GM19467 (cell line): ENCODE results near the gene OPN1MW3.
"Not testable (repeated sequence)": the region's sequence is repeated elsewhere in the genome, so short reads cannot be mapped to it uniquely, and the experiment has no call there.

Experiments
- ATAC-seq: cut with Tn5 transposase; IDR thresholded peaks from one replicate; pipeline ENCODE4 v1.9.1; 2021; ENCODE audit warnings: mild to moderate bottlenecking, moderate library complexity; ENCODE audit not compliant: unreplicated experiment

Gene OPN1MW3

DNA sequence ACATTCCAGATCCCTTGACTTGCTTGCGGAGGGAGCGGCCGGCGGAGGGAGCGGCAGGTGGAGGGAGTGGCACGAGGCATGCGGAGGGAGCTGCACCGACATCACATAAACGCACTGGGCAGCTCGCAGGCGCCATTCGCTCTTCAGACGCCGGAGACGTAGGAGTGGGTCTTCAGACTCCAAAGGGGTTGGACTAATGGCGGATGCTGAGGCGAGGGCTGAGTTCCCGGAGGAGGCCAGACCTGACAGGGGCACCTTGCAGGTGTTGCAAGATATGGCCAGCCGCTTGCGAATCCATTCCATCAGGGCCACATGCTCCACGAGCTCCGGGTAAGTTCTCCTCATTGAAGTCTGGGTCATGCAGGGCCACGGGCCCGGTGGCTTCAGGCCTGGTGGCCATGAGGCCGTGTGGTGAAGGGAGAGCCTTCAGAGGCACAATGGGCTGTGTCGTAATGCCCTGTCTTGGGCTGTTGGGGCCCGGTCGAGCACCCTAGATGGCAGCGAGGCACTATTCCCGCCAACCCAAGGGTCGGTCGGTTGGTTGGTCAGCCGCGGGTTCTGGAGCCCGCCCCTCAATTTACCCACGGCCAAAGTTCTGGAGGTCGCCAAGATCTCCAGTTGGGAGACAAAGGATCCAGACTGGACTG, 38.4 kb downstream of the OPN1MW3 start, which contains the start of gene TKTL1:
TSS of gene TKTL1 (plus strand) at position 132 of the 647 bp plus-strand sequence. CDS start at position 197, 65 bp downstream.
- ATAC-seq: no peak

DNA sequence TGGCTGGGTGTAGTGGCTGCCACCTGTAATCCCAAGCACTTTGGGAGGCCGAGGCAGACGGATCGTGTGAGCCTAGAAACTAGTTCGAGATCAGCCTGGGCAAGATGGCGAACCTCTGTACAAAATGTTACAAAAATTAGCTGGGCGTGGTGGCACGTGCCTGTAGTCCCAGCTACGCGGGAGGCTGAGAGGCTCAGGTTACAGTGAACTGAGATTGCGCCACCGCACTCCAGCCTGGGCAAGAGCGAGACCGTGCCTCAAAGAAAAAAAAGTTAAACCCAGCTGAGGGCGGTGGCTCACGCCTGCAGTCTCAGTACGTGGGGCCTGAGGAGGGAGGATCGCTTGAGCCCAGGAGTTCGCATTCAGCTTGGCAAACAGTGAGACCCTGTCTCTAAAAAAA, 39.3 kb downstream of the OPN1MW3 start:
- ATAC-seq: no peak

DNA sequence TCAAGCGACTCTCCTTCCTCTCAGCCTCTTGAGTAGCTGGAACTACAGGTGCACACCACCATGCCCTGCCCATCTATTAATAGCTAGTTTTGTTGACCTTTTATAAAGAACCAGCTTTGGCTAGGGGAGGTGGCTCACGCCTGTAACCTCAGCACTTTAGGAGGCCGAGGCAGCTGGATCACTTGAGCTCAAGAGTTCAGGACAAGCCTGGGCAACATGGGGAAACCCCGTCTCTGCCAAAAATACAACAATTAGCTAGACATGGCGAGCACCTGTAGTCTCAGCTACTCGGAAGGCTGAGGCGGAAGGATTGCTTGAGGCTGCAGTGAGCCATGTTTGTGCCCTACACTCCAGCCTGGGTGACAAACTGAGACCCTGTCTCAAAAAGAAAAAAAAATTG, 40.9 kb downstream of the OPN1MW3 start:
- no peak for ATAC-seq

DNA sequence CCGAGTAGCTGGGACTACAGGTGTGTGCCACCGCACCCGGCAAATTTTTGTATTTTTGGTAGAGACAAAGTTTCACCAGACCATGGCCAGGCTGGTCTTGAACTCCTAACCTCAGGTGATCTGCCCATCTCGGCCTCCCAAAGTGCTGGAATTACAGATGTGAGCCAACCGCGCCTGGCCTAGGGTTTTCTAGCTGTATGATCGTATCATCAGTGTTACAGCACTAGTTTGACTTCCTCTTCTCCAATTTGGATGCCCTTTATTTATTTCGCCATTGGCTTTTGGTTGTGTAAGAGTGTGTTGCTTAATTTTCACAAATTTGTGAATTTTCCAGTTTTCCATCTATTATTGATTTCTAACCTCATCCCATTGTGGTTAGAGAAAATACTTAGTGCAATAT, 43.4 kb downstream of the OPN1MW3 start:
- no peak for ATAC-seq

DNA sequence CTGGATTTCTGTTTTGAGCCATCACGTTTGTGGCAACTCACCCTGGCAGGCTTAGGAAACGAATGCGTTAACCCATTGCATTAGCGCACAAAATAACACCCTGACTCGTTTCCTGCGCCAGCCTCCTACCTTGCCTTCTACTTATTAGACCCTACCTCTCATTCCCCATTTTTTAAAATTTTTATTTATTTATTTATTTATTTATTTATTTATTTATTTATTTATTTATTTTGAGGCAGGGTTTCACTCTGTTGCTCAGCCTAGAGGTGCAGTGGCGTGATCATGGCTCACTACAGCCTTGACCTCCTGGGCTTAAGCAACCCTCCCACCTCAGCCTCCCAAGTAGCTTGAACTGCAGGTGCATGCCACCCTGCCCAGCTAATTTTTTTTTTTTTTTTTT, 45.6 kb downstream of the OPN1MW3 start:
- not testable (repeated sequence) for ATAC-seq

DNA sequence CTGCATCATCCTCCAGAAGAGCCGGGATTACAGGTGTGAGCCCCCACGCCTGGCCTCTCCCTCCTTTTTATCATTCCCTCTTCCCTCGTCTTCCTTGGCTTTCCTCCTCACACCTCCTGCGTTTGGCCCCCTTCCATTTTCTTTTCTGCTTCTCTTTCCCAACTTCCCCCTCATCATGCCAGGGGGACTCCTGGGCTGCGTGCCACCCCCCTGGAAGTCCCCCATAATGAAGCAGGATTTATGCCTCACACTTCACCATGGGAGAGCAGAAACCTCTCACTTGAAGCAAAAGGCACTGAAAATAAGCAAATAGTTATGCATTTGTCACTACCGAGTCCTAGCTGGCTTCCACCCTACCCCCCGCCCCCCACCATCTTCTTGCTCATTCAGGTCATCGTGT, 46.1 kb downstream of the OPN1MW3 start:
- no peak for ATAC-seq

DNA sequence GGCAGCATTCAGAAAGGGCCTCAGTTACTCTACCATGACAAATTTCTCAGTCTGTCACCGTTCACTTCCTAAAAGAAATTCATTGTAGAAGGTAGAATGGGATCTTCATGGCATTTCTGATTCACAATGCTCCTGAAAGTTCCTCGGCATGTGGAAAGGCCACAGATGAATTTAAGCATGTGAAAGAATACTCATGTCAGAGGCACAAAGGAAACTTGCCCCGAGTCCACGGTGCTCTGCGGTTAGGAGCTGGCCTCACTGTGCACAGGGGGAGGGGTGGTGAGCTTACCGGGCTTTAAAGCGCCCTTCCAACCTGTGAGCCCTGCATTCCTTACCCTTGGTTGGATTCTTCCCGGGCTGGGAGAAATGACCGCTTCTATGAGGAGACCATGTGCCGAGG, 47.5 kb downstream of the OPN1MW3 start:
- no peak for ATAC-seq

DNA sequence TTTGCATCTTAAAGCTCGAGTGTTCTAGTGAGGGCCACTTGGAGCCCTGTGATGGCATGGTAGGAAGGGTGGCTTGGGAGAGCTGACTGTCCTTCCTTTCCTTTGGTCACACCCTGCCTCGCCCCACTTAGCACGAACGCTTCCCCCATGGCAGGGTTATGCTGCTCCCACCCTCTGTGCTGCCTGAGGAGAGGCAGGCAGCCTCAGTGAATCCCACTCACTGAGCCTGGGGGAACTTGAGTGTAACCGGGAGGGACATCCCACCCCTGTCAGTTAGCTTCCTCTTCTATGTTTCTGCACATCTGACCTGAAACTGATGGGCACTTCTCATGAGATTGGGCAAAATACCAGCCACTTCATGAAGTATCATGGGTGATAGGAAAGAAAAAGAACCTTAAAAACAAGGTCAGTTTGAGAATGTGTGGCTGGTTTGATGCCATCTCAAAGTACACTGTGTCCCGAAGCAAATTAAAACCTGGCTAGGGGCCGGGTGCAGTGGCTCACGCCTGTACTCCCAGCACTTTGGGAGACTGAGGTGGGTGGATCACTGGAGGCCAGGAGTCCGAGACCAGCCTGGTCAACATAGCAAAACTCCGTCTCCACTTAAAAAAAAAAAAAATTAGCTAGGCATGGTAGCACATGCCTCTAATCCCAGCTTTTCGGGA, 48.3 kb downstream of the OPN1MW3 start:
- ATAC-seq: no peak

DNA sequence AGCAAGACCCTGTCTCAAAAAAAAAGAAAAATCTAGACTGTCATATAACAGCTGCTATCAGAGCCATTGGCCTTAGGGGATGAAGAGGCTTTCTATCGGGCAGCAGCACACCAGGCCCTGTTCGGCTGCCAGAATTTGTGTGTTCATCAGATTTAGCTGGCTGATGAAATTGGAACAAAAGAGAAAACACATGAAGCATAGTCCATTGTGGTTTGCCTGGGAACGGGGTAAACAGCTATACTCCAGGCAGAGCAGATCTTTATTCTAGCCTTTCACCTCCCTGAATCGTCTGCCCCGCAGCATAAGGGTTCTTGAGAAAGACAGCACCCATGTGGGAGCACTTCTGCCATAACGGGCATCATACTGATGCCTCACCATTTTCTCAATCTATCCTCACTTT, 49.8 kb downstream of the OPN1MW3 start:
- no peak for ATAC-seq

DNA sequence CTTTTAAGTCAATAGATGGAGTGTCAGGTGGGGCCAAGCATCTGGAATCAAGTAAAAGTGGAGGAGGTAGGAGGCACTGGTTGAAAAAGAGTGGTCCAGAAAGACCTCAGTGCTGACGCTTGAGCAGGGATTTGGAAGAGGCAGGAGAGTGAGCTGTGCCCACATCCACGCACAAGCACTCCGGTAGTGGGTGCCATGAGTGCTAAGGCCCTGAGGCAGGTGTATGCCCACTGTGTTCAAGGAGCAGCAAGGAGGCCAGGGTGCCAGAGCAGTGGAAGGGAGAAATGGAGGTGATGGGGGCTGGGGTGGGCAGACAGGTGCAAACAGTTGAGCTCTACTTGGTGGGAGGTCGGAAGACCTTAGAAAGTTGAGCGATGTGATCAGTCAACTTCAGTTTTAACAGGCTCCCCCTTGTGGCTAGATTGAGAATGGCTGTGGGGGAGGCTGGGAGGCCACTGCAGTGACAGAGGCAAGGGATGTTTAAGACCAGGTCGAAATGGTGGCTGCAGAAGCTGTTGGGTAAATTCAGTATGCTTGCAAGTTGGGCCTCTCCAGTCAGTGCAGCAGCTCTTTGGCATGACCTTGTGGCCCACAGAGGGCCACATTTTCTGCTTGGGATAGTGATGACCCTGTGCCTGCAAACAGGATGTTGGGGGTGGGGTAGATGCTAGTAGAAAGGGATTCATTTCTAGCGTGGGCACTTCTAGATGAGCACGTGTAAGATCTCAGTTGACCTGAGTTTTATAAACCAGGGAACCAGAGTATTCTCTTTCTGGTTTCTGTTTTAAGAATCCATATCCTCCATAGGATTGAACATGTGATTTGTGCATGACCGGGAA, 50.9 kb downstream of the OPN1MW3 start:
- ATAC-seq: no peak

DNA sequence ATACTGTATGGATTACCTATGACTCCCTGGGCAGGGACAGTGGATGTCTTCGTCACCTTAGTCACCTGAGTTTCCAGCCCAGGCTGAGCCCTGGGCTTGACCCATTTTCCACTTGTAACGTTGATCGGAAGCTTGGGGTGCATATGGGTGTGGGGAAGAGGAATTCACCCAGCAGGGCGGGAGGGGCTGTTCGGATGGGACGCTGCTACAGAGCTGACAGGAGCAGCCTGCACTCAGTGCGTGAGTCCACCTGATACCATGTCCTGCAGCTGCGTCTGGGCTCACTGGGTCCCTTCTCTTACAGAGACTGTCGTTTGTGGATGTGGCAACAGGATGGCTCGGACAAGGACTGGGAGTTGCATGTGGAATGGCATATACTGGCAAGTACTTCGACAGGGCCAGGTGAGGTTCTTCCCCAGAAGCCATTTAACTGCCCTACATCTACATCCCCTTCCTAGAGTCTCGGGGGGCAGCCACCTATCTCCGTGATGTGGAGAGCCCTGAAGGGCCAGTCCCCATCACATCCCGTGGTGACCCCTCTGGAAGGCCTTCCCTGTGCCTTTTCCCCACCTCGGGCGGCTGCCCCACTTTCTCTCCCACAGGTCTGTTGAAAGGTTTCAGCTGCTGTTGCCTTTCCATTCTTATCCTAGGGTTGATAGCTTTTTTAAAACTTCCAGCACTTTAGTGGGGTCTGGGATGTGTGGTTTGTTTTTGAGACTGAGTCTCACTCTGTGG, 51.8 kb downstream of the OPN1MW3 start:
- no peak for ATAC-seq

DNA sequence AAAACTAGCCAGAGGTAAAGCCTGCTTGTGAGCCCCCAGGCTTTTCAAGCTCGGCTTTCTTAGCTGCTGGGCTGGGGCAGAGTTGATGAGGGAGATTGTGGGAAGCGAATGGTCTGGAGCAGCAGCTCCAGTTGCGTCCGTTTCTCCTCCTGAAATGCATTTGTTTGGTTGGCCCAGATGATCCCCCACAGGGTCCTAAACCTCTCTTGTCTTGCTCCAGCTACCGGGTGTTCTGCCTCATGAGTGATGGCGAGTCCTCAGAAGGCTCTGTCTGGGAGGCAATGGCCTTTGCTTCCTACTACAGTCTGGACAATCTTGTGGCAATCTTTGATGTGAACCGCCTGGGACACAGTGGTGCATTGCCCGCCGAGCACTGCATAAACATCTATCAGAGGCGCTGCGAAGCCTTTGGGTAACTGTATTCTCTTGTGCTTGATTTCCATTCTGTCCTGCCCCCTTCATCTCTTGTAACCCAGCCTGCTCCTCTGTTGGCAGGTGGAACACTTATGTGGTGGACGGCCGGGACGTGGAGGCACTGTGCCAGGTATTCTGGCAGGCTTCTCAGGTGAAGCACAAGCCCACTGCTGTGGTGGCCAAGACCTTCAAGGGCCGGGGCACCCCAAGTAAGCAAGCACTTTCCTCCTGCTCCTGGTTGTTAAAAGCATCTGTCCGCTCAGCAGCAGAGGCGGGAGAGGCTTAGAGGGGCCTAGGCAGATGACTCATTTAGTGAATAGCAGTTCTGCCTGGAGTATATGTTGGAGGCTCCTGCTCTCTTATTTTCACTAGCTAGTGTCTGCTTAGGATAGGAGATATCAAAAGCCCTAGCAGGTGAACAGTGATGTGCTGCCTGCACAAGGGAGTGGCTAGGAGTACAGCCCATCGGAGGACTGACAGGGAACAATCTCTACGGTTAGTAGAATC, 53.5 kb downstream of the OPN1MW3 start:
- ATAC-seq: no peak

DNA sequence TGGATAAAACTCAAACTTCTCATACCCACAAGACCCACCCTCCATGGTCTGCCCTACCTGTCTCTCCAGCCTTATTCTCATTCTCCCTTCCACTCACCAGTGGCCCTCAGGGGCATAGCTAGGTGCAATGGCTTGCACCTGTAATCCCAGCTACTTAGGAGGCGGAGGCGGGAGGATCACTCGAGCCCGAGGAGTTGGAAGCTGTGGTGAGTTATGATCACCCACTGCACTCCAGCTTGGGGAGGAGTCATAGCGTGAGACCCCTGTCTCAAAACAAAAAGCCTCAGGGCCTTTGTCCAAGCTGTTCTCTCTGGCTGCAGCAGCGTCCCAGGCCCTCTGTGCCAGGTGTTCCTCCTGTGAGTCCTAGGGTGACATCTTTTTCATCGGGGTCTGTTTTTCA, 54.7 kb downstream of the OPN1MW3 start:
- no peak for ATAC-seq

DNA sequence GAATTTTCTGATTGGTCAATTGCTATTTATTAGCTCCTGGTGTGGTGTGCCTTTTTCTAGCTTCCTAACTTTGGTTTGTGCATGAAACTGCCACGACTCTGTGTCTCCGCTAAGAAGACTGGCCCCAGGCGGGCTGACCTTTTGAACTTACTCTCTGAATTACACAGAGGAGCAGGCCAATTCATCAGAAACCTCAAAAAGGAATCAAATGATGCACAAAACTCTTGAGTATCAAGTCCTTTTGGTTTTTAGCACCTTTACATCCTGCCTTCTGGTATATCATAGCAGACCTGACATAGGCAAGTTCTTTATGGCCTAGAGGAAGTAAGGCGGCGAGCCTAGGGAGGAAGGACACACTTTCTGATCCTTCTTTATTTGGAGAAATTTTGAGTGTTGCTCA, 55.8 kb downstream of the OPN1MW3 start:
- ATAC-seq: no peak

DNA sequence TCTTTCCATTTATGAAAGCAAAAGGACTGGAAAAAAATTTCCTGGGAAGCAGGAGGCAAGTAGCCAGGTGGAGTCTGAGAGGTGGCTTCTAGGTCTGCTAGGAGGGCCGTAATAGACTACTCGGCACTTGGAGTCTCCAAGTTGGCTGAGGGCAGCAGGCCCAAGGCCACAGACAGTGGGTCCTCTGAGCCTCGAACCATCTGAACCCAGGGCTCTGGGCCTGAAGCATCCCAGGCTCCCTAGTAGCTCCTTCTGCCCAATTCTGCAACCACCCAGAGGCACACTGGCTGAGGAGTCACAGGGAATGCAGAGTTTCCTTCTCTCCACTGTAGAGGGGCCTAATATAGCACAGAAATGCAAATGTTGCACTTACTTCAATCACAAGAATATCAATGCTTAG, 58.0 kb downstream of the OPN1MW3 start:
- ATAC-seq: no peak

DNA sequence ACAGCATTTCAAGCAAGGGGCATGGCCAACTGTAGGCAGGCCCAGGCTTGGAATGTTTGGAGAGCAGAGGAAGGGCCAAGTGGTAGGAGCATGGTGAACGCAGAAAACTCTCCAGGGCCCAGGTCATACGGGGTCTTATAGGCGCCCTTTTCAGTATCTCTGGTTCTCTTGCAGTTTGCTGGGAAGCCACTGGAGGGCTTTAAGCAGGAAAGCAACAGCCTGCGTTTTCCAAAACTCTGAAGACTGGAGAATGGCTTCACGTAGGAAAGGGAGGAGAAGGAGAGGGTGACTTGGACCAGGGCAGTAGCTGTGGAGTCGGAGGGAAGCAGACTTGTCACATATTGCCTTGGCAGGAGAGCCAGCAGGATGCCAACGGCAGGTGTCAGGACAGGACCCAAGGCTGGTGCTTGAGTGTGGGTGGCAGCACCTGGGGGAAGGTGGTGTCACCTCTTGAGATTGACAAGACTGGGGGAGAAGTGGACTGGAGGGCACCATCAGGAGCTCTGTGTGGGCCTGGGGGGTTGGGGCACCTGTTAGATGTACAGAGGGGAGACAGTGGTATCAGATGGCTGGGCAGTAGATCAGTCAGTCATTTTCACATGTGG, 60.1 kb downstream of the OPN1MW3 start:
- ATAC-seq: no peak

DNA sequence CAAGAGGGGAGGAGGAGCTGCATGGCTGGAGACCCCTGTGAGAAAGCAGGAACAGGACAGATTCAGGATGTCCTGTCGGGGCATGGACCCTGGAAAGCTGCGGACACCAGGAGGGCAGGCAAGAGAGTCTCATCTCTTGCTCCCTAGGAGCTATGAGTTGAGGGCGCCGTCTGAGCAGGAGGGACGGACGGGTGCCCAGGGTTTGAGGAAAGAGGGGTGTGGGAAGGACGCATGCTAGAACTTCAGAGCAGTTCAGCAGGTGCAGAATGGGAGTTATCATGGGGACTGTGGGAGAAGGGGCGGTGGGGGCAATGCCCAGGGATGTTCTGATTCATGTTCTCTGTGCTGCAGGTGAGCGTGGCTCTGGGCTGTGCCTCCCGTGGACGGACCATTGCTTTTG, 63.0 kb downstream of the OPN1MW3 start:
- ATAC-seq: no peak
